Measurements from ENCODE around the gene SCN4A. TPM values are rescaled to one million over a fixed set of nuclear protein-coding genes. Genes with fewer than 3 reads are reported as not detected.

Gene SCN4A
- total RNA-seq, 1 experiment from 2014 or later = 6.8 TPM

DNA sequence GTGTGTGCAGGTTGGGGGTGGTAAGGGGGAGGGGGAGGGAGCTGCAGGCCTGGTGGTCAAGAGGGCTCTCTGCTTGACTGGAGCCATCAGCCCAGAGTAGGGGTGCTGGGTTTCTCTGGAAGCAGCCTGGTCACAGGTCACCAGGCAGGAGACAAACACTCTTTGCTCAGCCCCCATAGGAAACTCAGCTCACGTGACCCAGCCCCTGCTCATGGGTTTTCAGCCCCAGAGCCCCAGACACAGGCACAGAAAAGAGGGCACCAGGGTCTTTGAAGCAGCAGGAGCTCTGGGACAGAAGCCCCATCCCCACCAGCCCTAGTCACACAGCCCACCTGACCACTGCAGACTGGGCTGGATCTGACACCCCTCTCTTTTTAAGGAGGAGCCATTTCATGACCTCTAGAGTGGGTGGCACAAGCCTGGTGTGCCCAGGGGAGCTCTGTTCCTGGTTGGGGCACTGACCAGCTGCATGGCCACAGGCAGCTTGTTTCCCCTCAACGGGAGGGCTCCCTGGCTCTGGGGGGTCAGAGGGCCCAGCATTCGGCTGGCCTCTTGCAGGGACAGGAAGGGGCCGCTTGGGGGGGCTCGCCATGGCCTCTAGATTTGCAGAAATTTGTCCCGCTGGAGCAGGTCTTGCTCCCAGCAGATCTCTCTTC lies 26.8 kb downstream of the SCN4A start:
- Histone ChIP-seq H3K27me3 (ENCODE audit: control insufficient read depth, insufficient read depth, low read length) (no peaks in the 10 kb centered on the region), H3K4me3 (ENCODE audit: insufficient read depth, low read depth, low read length) (no peak overlapping the region), H3K36me3 (replicated peaks; ENCODE audit: control insufficient read depth, insufficient read depth, low read length) (no peaks in the 10 kb centered on the region)
- DNase-seq = no peak

DNA sequence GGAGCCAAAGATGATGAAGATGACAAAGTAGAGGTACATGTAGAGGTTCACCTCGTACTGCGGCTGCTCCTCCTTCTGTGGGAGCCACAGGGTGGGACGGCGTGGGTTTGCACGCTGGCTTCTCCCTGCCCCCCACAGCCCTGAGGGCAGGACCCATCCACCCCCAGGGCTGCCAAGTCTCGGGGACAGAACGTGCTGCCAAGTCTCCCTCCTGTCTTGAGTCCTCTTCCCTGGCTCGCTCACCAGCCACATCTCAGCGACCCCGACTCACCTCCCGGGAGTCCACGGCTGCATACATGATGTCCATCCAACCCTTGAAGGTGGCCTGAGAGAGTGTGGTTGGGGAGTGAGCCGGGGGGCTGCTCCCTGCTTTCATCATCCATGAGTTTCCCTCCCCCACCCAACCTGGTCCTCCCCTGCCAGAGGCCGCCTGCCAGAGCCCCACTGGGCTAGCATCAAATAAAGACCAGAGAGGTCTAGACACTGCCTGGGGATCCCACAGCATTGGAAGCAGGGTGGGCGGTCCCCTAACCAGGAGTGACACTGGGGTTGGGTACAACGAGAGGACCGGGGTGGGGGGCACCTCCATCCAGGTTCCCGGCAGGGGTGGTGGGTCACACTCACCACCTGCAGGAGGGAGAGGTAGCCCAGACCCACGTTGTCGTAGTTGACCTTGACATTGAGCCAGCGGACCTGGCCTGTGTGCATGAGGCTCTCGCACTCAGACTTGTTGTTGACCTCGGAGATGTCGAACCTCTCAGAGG lies 27.8 kb downstream of the SCN4A start:
- Histone ChIP-seq H3K36me3 (replicated peaks; ENCODE audit: control insufficient read depth, insufficient read depth, low read length) (no peaks in the 10 kb centered on the region), H3K27me3 (ENCODE audit: control insufficient read depth, insufficient read depth, low read length) (no peaks in the 10 kb centered on the region), H3K4me3 (ENCODE audit: insufficient read depth, low read depth, low read length) (no peak overlapping the region)
- no peak for DNase-seq

- no peaks in the 10 kb centered on the region for H3K36me3 ChIP-seq (replicated peaks; ENCODE audit: control insufficient read depth, insufficient read depth, low read length)
- H3K4me3 ChIP-seq (ENCODE audit: insufficient read depth, low read depth, low read length) = no peak overlapping the region
- peak; percentile 81 for DNase-seq
- H3K27me3 ChIP-seq (ENCODE audit: control insufficient read depth, insufficient read depth, low read length) = no peaks in the 10 kb centered on the region
Observed at GRCh38 chr17:63943745-63944144, 29.0 kb downstream of the SCN4A start.

DNA sequence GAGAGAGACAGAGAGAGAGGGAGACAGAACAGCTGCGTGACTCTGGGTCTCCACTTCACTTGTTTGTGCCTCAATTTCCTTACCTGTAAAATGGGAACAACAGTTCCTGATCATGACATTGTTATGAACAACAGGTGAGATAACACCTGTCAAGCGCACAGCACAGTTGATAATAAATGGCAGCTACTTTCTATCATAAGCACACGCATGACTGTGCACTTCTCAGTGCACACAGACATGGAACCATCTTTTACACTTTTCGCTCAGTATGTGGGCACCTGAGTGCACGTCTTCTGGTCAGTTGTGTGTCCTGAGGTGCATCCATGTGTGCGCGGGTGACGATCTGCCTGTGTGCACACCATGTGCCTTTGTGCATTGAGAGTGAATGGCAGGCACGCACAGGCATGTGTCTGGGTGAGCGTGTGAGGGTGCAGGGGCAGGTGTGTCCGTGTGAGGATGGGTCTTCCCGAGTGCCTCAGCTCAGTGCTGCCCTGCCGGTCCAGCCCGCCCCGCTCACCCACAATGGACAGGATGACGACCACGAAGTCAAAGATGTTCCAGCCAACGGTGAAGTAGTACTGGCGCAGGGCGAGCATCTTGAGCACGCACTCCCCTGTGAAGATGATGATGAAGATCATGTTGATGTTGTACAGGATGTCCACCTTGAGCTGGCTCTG lies 30.3 kb downstream of the SCN4A start:
- H3K36me3 ChIP-seq (replicated peaks; ENCODE audit: control insufficient read depth, insufficient read depth, low read length) = no peaks in the 10 kb centered on the region
- no peaks in the 10 kb centered on the region for H3K27me3 ChIP-seq (ENCODE audit: control insufficient read depth, insufficient read depth, low read length)
- no peak overlapping the region for H3K4me3 ChIP-seq (ENCODE audit: insufficient read depth, low read depth, low read length)
- no peak for DNase-seq

DNA sequence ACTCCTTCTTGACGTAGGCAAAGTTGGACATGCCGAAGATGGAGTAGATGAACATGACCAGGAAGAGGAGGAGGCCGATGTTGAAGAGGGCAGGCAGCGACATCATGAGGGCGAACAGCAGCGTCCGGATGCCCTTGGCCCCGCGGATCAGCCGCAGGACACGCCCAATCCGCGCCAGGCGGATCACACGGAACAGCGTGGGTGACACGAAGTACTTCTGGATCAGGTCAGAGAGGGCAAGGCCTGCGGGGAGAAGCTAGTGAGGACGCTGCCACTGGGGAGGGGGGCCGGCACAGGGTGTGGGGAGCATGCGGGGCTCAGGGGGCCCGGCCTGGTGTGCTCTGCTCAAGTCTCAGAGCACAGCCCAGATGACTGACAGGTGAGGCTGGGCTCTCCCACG lies 31.0 kb downstream of the SCN4A start:
- H3K36me3 ChIP-seq (replicated peaks; ENCODE audit: control insufficient read depth, insufficient read depth, low read length) = no peaks in the 10 kb centered on the region
- no peaks in the 10 kb centered on the region for H3K27me3 ChIP-seq (ENCODE audit: control insufficient read depth, insufficient read depth, low read length)
- H3K4me3 ChIP-seq (ENCODE audit: insufficient read depth, low read depth, low read length) = no peak overlapping the region

GRCh38 chr17:63941162-63941561 lies 31.6 kb downstream of the SCN4A start:
- Histone ChIP-seq H3K36me3 (replicated peaks; ENCODE audit: control insufficient read depth, insufficient read depth, low read length) (no peaks in the 10 kb centered on the region), H3K4me3 (ENCODE audit: insufficient read depth, low read depth, low read length) (no peak overlapping the region), H3K27me3 (ENCODE audit: control insufficient read depth, insufficient read depth, low read length) (no peaks in the 10 kb centered on the region)
- no peak for DNase-seq

More for the DNA sequence above, 31.0 kb downstream of the SCN4A start:
- DNase-seq = no peak

DNA sequence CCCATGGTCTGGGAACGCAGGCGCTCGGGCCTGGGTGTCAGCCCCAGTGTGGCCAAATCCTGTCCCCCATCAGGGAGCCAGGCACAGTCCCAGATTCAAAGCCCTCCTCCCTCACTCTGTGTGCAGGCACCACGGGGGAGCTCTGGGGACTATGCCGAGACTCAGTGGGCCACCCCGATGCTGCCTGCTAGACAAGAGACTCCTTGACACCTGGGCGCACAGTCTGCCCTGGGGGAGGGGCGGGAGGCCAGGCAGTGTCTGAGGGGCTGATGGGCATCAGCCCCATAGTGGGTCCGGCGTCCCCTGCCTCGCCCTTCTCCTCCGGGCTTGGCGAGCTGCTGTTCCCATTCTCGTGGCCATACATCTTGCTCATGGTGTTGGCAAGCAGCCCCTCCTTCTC lies 32.1 kb downstream of the SCN4A start:
- Histone ChIP-seq H3K27me3 (ENCODE audit: control insufficient read depth, insufficient read depth, low read length) (no peaks in the 10 kb centered on the region), H3K4me3 (ENCODE audit: insufficient read depth, low read depth, low read length) (no peak overlapping the region), H3K36me3 (replicated peaks; ENCODE audit: control insufficient read depth, insufficient read depth, low read length) (no peaks in the 10 kb centered on the region)
- DNase-seq = no peak

DNA sequence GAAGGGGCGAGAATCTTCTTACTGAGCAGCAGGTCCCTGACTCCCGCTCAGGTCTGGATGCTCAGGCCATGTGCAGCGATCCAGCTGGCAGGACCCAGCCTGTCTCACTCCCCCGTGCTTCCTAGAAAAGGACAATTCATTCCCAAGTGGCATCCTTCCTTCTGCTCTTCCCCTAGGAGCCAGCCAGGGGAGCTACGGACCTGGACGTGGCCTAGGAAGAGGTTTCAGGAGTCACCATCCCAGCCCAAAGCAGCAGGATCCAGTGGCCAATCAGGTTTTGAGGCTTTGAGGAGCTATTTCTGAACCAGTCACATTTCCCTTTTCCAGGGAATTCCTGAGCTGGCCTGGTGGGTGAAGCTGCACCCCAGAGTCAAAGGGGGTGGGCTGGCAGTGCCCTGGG lies 32.8 kb downstream of the SCN4A start:
- no peak for DNase-seq
- Histone ChIP-seq H3K27me3 (ENCODE audit: control insufficient read depth, insufficient read depth, low read length) (no peaks in the 10 kb centered on the region), H3K4me3 (ENCODE audit: insufficient read depth, low read depth, low read length) (no peak overlapping the region), H3K36me3 (replicated peaks; ENCODE audit: control insufficient read depth, insufficient read depth, low read length) (no peaks in the 10 kb centered on the region)

GRCh38 chr17:63939401-63939800 lies 33.3 kb downstream of the SCN4A start:
- Histone ChIP-seq H3K27me3 (ENCODE audit: control insufficient read depth, insufficient read depth, low read length) (no peaks in the 10 kb centered on the region), H3K36me3 (replicated peaks; ENCODE audit: control insufficient read depth, insufficient read depth, low read length) (no peaks in the 10 kb centered on the region), H3K4me3 (ENCODE audit: insufficient read depth, low read depth, low read length) (no peak overlapping the region)
- no peak for DNase-seq

GRCh38 chr17:63937920-63938319 lies 34.8 kb downstream of the SCN4A start:
- no peak overlapping the region for H3K4me3 ChIP-seq (ENCODE audit: insufficient read depth, low read depth, low read length)
- H3K36me3 ChIP-seq (replicated peaks; ENCODE audit: control insufficient read depth, insufficient read depth, low read length) = no peaks in the 10 kb centered on the region
- H3K27me3 ChIP-seq (ENCODE audit: control insufficient read depth, insufficient read depth, low read length) = no peaks in the 10 kb centered on the region
- DNase-seq = no peak

DNA sequence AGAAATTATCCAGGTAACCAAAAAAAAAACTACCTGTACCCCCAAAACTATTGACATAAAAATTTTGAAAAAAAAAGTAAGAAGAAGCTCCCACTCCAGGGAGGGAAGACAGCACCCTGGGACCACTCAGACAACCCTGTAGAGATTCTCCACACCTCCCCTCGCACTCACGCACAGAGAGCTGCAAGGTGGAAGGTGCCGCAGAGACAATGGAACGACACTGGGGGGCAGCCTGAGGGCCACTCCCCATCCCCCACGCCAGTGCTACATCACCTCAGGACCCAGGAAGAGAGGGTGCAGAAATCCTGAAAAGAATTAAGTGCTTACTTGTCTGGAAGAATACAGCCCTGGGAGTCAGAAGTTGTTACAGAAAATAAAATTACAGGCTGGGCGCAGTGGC lies 35.4 kb downstream of the SCN4A start:
- Histone ChIP-seq H3K36me3 (replicated peaks; ENCODE audit: control insufficient read depth, insufficient read depth, low read length) (no peaks in the 10 kb centered on the region), H3K4me3 (ENCODE audit: insufficient read depth, low read depth, low read length) (no peak overlapping the region)

GRCh38 chr17:63934183-63935112 lies 38.3 kb downstream of the SCN4A start:
- H3K36me3 ChIP-seq (replicated peaks; ENCODE audit: control insufficient read depth, insufficient read depth, low read length) = no peaks in the 10 kb centered on the region
- no peaks in the 10 kb centered on the region for H3K27me3 ChIP-seq (ENCODE audit: control insufficient read depth, insufficient read depth, low read length)
- peak; percentile 51 for DNase-seq
- H3K4me3 ChIP-seq (ENCODE audit: insufficient read depth, low read depth, low read length) = no peak overlapping the region

More for the DNA sequence above, 35.4 kb downstream of the SCN4A start:
- H3K27me3 ChIP-seq (ENCODE audit: control insufficient read depth, insufficient read depth, low read length) = no peaks in the 10 kb centered on the region
- DNase-seq = peak; percentile 68

GRCh38 chr17:63933598-63933997 lies 39.1 kb downstream of the SCN4A start:
- Histone ChIP-seq H3K4me3 (ENCODE audit: insufficient read depth, low read depth, low read length) (no peak overlapping the region), H3K27me3 (ENCODE audit: control insufficient read depth, insufficient read depth, low read length) (no peaks in the 10 kb centered on the region), H3K36me3 (replicated peaks; ENCODE audit: control insufficient read depth, insufficient read depth, low read length) (no peaks in the 10 kb centered on the region)
- DNase-seq = no peak

DNA sequence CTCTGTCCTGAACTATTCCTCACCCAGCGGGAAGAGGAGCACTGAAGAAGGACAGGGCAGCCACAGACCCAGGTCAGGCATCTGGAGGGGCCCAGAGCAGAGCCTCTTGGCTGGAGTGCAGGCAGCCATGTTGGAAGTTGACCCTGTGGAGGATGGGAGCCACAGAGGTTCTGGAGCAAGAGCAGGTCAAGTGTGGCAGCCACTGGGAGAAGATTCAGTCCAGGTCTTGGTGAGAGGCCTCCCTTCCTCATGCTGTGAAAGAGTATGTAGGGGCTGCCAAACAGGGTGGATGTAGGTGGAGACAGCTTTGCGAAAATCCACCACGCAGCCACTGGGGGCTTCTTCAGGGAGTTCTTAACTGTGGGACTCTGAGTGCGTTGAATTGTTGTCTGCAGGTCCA lies 40.0 kb downstream of the SCN4A start:
- Histone ChIP-seq H3K4me3 (ENCODE audit: insufficient read depth, low read depth, low read length) (no peak overlapping the region), H3K36me3 (replicated peaks; ENCODE audit: control insufficient read depth, insufficient read depth, low read length) (no peaks in the 10 kb centered on the region)

More for the DNA sequence above, 40.0 kb downstream of the SCN4A start:
- DNase-seq = no peak
- no peaks in the 10 kb centered on the region for H3K27me3 ChIP-seq (ENCODE audit: control insufficient read depth, insufficient read depth, low read length)
